Ovary (tissue), 9 donors: ENCODE results near the gene MORN3. TPM values are rescaled to one million over a fixed set of nuclear protein-coding genes. Genes with fewer than 3 reads are reported as not detected.
"Not testable (repeated sequence)": the region's sequence is repeated elsewhere in the genome, so short reads cannot be mapped to it uniquely, and the experiment has no call there.

Source experiments
- DNase-seq, 5 donors: peaks; one replicate each; pipeline ENCODE4 v3.0.0-alpha.2; 2019 to 2020
- H3K27ac ChIP-seq, 2 donors: fragments of 200-600 bp; one replicate each; pipeline versions ENCODE4 v1.5.1 to v1.8.0; 2019 to 2022
- H3K27me3 ChIP-seq: fragments of 200-600 bp; one replicate; pipeline ENCODE4 v1.8.0; 2022
- H3K36me3 ChIP-seq: fragments of 200-600 bp; sonication (generic); one replicate; pipeline ENCODE4 v1.5.1; 2019
- H3K4me1 ChIP-seq: one replicate; pipeline ENCODE4 v1.8.1; 2013; ENCODE audit warnings: mild to moderate bottlenecking, moderate library complexity; ENCODE audit not compliant: insufficient read depth
- H3K4me3 ChIP-seq: fragments of 200-600 bp; sonication (generic); one replicate; pipeline ENCODE4 v1.5.1; 2017
- H3K9me3 ChIP-seq, 2 donors: fragments of 200-600 bp in 1 of 2; sonication (generic) in 1 of 2; one replicate each; pipeline versions ENCODE4 v1.5.1 to v1.8.1; 2013 to 2019; ENCODE audit warnings: mild to moderate bottlenecking in 1 of 2, moderate library complexity in 1 of 2
- EP300 ChIP-seq: sonication (generic); formaldehyde crosslinking; IDR thresholded peaks from one replicate; pipeline ENCODE4 v1.6.1; 2017; ENCODE audit warnings: antibody characterized with exemption
- POLR2A ChIP-seq: fragments of 450-650 bp; IDR thresholded peaks from one replicate; pipeline ENCODE4 v1.6.1; 2017; ENCODE audit warnings: antibody characterized with exemption, mild to moderate bottlenecking, moderate library complexity
- WGBS, 3 donors: extraction: QIAGEN DNeasy Blood & Tissue Kit in 1 of 3; methylation state at CpG; one replicate each; pipeline versions ENCODE4 v1.1.5 to v1.1.7; 2013 to 2017; 5-methylcytosine and 5-hydroxymethylcytosine counted together
- intact Hi-C, 4 donors: fragments of 100-400 bp; cut with DNase I; formaldehyde crosslinking; loops; one replicate each; pipeline versions ENCODE4 v1.11.0 to v1.15.1; 2022 to 2023
- polyA plus RNA-seq, 2 donors: library from polyadenylated mRNA; stranded (reverse); fragments of 200-250 nt in 1 of 2; fragments of 350-450 nt in 1 of 2; fragmentation: Illumina TruSeq in 1 of 2; extraction: RNeasy Lipid Tissue Mini Kit (QIAGEN cat#74804) in 1 of 2; gene quantifications; one replicate each; pipeline ENCODE4 v1.2.3, GENCODE V29; 2013 to 2014
- total RNA-seq, 7 donors: library from RNA; depleted of rRNA in 2 of 7; stranded (reverse); fragments of >200 nt in 2 of 7; fragmentation: NEBNext Ultra II Directional in 3 of 7; extraction: Animal tissue kit (Norgen Biotek cat#: 25700) in 3 of 7; gene quantifications; one replicate each; pipeline versions ENCODE4 v1.1.0 to v1.2.4, GENCODE V29; 2016 to 2023
- TF ChIP-seq, protein P1 (sequence below), 3 donors: fragments of 450-650 bp in 2 of 3; fragments of 200-600 bp in 1 of 3; IDR thresholded peaks; one replicate each; pipeline versions ENCODE4 v1.5.1 to v1.8.0; 2016 to 2022; ENCODE audit warnings: antibody characterized with exemption in 3 of 3, mild to moderate bottlenecking in 1 of 3
- donor health status: DM: no; HTN: no; CAD: no; lungs with moderate emphysema.
- donor health status: DM: no; HTN: no; CAD: no.
- donor health status: Bipolar disorder and iron deficiency.
- donor health status: DM: yes; HTN: yes; CAD: no.
- donor health status: DM: no; HTN: no; CAD: no.
- donor health status: DM: yes; HTN: yes; CAD: no.

Gene MORN3
- total and polyA plus RNA-seq, 9 donors, result 0.08 to 3.2 (median 0.65) TPM

DNA sequence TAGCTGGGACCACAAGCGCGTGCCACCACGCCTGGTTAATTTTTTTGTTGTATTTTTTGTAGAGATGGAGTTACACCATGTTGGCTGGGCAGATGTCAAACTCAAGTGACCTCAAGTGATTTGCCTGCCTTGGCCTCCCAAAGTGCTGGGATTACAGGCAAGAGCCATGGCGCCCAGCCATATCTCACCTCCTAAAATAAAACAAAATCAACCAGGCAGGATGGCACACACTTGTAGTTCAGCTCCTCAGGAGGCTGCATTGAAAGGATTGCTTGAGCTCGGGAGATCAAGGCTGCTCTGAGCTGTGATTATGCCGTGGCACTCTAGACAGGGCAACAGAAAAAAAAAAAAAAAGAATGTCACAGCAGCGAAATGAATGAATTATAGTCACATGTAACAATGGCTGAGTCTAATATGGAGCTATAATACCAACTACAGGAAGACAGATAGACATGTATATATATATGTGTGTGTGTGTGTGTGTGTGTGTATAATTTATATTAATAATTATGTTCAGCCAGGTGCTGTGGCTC lies 23.8 kb upstream of the MORN3 start:
- H3K36me3 ChIP-seq, result no peaks in the 10 kb centered on the region
- WGBS, 3 donors, result 70 to 75% (median 73%) methylated on average over 7 of the region's 7 CpGs
- DNase-seq, result no peak
- no peaks in the 10 kb centered on the region for H3K27me3 ChIP-seq
- H3K27ac ChIP-seq, result no peak overlapping the region
- no peak overlapping the region for H3K4me3 ChIP-seq
- no peaks in the 10 kb centered on the region for H3K4me1 ChIP-seq
- intact Hi-C loops, result loop anchor here in 3 of 4 donors (10.0 kb wide), 2 partner anchors 192 to 202 kb away; partner anchors contain the start of gene PSMD9 (in 1 of the 3)
- TF ChIP-seq POLR2A (no peak), EP300 (no peak)
- TF ChIP-seq, protein P1, sequence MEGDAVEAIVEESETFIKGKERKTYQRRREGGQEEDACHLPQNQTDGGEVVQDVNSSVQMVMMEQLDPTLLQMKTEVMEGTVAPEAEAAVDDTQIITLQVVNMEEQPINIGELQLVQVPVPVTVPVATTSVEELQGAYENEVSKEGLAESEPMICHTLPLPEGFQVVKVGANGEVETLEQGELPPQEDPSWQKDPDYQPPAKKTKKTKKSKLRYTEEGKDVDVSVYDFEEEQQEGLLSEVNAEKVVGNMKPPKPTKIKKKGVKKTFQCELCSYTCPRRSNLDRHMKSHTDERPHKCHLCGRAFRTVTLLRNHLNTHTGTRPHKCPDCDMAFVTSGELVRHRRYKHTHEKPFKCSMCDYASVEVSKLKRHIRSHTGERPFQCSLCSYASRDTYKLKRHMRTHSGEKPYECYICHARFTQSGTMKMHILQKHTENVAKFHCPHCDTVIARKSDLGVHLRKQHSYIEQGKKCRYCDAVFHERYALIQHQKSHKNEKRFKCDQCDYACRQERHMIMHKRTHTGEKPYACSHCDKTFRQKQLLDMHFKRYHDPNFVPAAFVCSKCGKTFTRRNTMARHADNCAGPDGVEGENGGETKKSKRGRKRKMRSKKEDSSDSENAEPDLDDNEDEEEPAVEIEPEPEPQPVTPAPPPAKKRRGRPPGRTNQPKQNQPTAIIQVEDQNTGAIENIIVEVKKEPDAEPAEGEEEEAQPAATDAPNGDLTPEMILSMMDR (IDR thresholded peaks at IDR 0.05), result no peak
- H3K9me3 ChIP-seq, result no peaks in the 10 kb centered on the region

DNA sequence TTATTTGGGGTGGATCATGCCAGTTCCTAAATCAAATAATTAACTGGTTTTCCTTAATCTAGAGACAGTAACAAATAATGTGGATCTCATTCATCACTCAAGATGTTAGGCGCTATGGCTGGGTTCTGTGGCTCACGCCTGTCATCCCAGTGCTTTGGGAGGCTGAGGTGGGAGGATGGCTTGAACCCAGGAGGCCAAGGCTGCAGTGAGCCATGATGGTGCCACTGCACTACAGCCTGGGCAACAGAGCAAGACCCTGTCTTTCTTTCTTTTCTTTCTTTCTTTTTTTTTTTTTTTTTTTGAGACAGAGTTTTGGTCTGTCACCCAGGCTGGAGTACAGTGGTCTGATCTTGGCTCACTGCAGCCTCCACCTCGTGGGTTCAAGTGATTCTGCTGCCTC lies 23.3 kb upstream of the MORN3 start:
- intact Hi-C loops, result loop anchor here in 3 of 4 donors (10.0 kb wide), 2 partner anchors 192 to 202 kb away; partner anchors contain the start of gene PSMD9 (in 1 of the 3)
- 71 to 83% (median 74%) methylated on average over 3 of the region's 3 CpGs for WGBS, 3 donors

DNA sequence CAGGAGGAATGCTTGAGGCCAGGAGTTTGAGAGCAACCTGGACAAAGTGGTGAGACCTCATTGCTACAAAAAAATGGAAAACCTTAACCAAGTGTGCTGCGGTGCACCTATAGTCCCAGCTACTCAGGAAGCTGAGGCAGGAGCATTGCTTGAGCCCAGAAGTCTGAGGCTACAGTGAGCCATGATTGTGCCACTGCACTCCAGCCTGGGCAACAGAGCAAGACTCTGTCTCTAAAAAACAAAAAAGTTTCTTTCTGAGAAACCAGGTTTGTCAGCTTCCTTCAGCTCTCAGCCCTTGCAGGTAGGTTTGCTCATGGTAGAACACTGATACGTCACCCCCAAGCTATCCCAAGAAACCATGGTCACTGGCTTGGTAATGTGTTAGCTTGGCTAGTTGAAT lies 20.0 kb upstream of the MORN3 start:
- H3K9me3 ChIP-seq, result no peaks in the 10 kb centered on the region
- H3K36me3 ChIP-seq, result no peaks in the 10 kb centered on the region
- DNase-seq, result no peak
- H3K4me1 ChIP-seq, result no peaks in the 10 kb centered on the region
- no peak overlapping the region for H3K4me3 ChIP-seq
- H3K27ac ChIP-seq, result no peak overlapping the region
- intact Hi-C loops, result loop anchor here in 1 of 4 donors (5.0 kb wide), 1 partner anchor 62 kb away; the partner anchor contains the start of gene ORAI1
- H3K27me3 ChIP-seq, result no peaks in the 10 kb centered on the region
- WGBS, 3 donors, result 88 to 91% (median 90%) methylated on average over 2 of the region's 2 CpGs
- TF ChIP-seq POLR2A (no peak), EP300 (no peak)
- TF ChIP-seq, protein P1 (IDR thresholded peaks at IDR 0.05), result no peak

More for the DNA sequence above, 23.3 kb upstream of the MORN3 start:
- not testable (repeated sequence) for H3K9me3 ChIP-seq, H3K4me3 ChIP-seq, H3K4me1 ChIP-seq, H3K27me3 ChIP-seq, H3K27ac ChIP-seq, H3K36me3 ChIP-seq, DNase-seq

DNA sequence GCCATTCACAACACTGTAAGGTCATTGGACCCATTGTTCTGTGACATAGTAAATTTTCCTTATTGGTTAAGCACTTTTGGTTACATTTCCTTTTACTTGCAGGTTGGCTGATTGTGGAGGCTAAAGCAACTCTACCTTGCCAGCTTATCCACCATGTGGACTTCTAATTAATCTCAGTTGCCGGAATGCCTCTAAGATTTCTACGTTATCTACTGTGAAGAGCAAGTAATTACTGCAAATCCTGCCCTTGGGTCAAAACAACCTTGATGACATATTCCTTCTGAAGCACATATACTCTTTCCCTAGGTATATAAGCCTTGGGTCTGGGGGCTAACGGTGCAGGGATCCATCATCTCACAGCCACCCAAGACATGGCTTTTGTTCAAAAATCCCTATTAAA lies 19.5 kb upstream of the MORN3 start:
- no peak overlapping the region for H3K27ac ChIP-seq
- no peak for TF ChIP-seq POLR2A
- TF ChIP-seq EP300, result no peak
- TF ChIP-seq, protein P1 (IDR thresholded peaks at IDR 0.05), result no peak
- no peaks in the 10 kb centered on the region for H3K9me3 ChIP-seq
- no peaks in the 10 kb centered on the region for H3K36me3 ChIP-seq
- no peak overlapping the region for H3K4me3 ChIP-seq
- H3K4me1 ChIP-seq, result no peaks in the 10 kb centered on the region
- 47 to 48% (median 48%) methylated on average over 3 of the region's 3 CpGs for WGBS, 3 donors
- no peaks in the 10 kb centered on the region for H3K27me3 ChIP-seq
- no peak for DNase-seq
- intact Hi-C loops, result loop anchor here in 1 of 4 donors (5.0 kb wide), 1 partner anchor 62 kb away; the partner anchor contains the start of gene ORAI1

DNA sequence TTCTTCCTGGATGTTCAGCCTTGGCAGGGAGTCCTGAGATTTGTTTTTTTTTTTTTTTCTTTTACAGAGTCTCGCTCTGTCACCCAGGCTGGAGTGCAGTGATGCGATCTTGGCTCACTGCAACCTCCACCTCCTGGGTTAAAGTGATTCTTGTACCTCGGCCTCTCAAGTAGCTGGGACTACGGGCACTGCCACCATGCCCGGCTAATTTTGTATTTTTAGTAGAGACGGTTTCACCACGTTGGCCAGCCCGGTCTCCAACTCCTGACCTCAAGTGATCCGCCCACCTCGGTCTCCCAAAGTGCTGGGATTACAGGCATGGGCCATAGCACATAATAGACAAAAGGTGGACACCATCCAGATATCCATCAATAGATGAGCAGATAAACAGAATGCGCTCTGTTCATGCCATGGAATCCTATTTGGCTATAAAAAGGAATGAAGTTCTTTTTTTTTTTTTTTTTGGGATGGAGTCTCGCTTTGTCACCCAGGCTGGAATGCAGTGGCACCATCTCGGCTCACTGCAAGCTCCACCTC lies 10.3 kb upstream of the MORN3 start:
- H3K27me3 ChIP-seq, H3K36me3 ChIP-seq, H3K9me3 ChIP-seq, H3K4me1 ChIP-seq, H3K4me3 ChIP-seq, DNase-seq, H3K27ac ChIP-seq: not testable (repeated sequence)
- intact Hi-C loops, result loop anchor here (5.0 to 10.0 kb wide), 5 partner anchors 122 to 182 kb away; no protein-coding TSS in a partner anchor
- WGBS, 3 donors, result 84 to 89% (median 87%) methylated on average over 13 of the region's 13 CpGs
